IMR-90 (cell line): ENCODE results near the gene GPC6. TPM values are rescaled to one million over a fixed set of nuclear protein-coding genes. Genes with fewer than 3 reads are reported as not detected.

Experiments used
- ATAC-seq: fragments of 200-7000 bp; cut with Tn5 transposase; 2 replicates; pipeline ENCODE4 v1.9.1; 2020; ENCODE audit warnings: low read depth, mild to moderate bottlenecking, moderate library complexity
- BruUV-seq: library from RNA; stranded (reverse); fragments of 400-500 nt; replicated peaks from 2 replicates; lab custom pipeline; 2021; lab: Mats Ljungman, UMichigan
- CTCF ChIA-PET: fragments of 300-600 bp; formaldehyde crosslinking; extraction: SDS; loops from one replicate; lab custom pipeline; 2021; ENCODE audit warnings: antibody characterized with exemption; lab: Yijun Ruan, JAX
- POLR2A ChIA-PET: fragments of 300-600 bp; sonication (Branson Sonifier 250); formaldehyde crosslinking; loops from one replicate; lab custom pipeline; 2022; ENCODE audit warnings: antibody characterized with exemption; ENCODE audit not compliant: unreplicated experiment; lab: Charles Lee
- DNase-seq: peaks from one replicate; pipeline ENCODE4 v3.0.0; 2013
- H2AFZ ChIP-seq: replicated peaks from 2 replicates; pipeline ENCODE3; 2013; ENCODE audit warnings: low read length, mild to moderate bottlenecking; ENCODE audit not compliant: poor library complexity
- H2AK5ac ChIP-seq: 2 replicates; pipeline ENCODE4 v1.6.1; 2013; ENCODE audit warnings: low read depth, low read length, inconsistent platforms
- H2AK9ac ChIP-seq: replicated peaks from 2 replicates; pipeline ENCODE3; 2013; ENCODE audit warnings: mild to moderate bottlenecking, low read depth, low read length, moderate library complexity; ENCODE audit not compliant: poor library complexity
- H2BK120ac ChIP-seq: 2 replicates; pipeline ENCODE4 v1.6.1; 2013; ENCODE audit warnings: low read depth, low read length, inconsistent platforms
- H2BK15ac ChIP-seq: 3 replicates; pipeline ENCODE4 v1.6.1; 2013; ENCODE audit warnings: low read depth, low read length, inconsistent platforms
- H2BK20ac ChIP-seq: 2 replicates; pipeline ENCODE4 v1.6.1; 2013; ENCODE audit warnings: low read depth, mild to moderate bottlenecking, inconsistent platforms, low read length, moderate library complexity
- H2BK5ac ChIP-seq: 2 replicates; pipeline ENCODE4 v1.6.1; 2013; ENCODE audit warnings: mild to moderate bottlenecking, low read depth, low read length, inconsistent platforms; ENCODE audit not compliant: poor library complexity, severe bottlenecking
- H3K14ac ChIP-seq: replicated peaks from 2 replicates; pipeline ENCODE4 v1.6.1; 2013; ENCODE audit warnings: low read depth, low read length, inconsistent platforms
- H3K18ac ChIP-seq: 2 replicates; pipeline ENCODE4 v1.6.1; 2013; ENCODE audit warnings: low read depth, low read length, control low read depth
- H3K23ac ChIP-seq: 2 replicates; pipeline ENCODE4 v1.6.1; 2013; ENCODE audit warnings: low read depth, low read length, inconsistent platforms
- H3K27ac ChIP-seq: 2 replicates; pipeline ENCODE4 v1.5.1; 2013; ENCODE audit warnings: mild to moderate bottlenecking, control low read depth, low read length; ENCODE audit not compliant: insufficient read depth
- H3K27me3 ChIP-seq: 2 replicates; pipeline ENCODE4 v1.6.1; 2013; ENCODE audit warnings: low read length; ENCODE audit not compliant: control insufficient read depth, insufficient read depth
- H3K36me3 ChIP-seq: 2 replicates; pipeline ENCODE4 v1.6.1; 2013; ENCODE audit warnings: low read length, mixed read lengths; ENCODE audit not compliant: control insufficient read depth, insufficient read depth
- H3K4ac ChIP-seq: 2 replicates; pipeline ENCODE4 v1.6.1; 2013; ENCODE audit warnings: low read depth, low read length, inconsistent platforms
- H3K4me1 ChIP-seq: 2 replicates; pipeline ENCODE4 v1.6.1; 2013; ENCODE audit warnings: low read length, mixed read lengths; ENCODE audit not compliant: control insufficient read depth, insufficient read depth
- H3K4me2 ChIP-seq: 2 replicates; pipeline ENCODE4 v1.6.1; 2013; ENCODE audit warnings: low read depth, mild to moderate bottlenecking, control low read depth, low read length, moderate library complexity
- H3K4me3 ChIP-seq: 2 replicates; pipeline ENCODE4 v1.5.1; 2013; ENCODE audit warnings: low read depth, mild to moderate bottlenecking, control low read depth, low read length, moderate library complexity; ENCODE audit not compliant: insufficient read depth
- H3K56ac ChIP-seq: 2 replicates; pipeline ENCODE4 v1.6.1; 2013; ENCODE audit warnings: low read length, inconsistent platforms; ENCODE audit not compliant: insufficient read depth; ENCODE audit errors: extremely low read depth
- H3K79me1 ChIP-seq, 2 experiments: 2 replicates each; pipeline ENCODE4 v1.6.1; 2013; ENCODE audit warnings: low read length in 2 of 2, inconsistent platforms in 1 of 2, low read depth in 1 of 2
- H3K9ac ChIP-seq: 2 replicates; pipeline ENCODE4 v1.6.1; 2013; ENCODE audit warnings: low read depth, low read length, control low read depth
- H3K9me1 ChIP-seq: 2 replicates; pipeline ENCODE4 v1.6.1; 2013; ENCODE audit warnings: low read length, inconsistent platforms; ENCODE audit not compliant: insufficient read depth
- H3K9me3 ChIP-seq: 2 replicates; pipeline ENCODE4 v1.6.1; 2013; ENCODE audit warnings: low read length; ENCODE audit not compliant: control insufficient read depth, insufficient read depth
- H4K20me1 ChIP-seq: 2 replicates; pipeline ENCODE4 v1.6.1; 2013; ENCODE audit warnings: low read length, inconsistent platforms; ENCODE audit not compliant: insufficient read depth
- H4K5ac ChIP-seq: 2 replicates; pipeline ENCODE4 v1.6.1; 2013; ENCODE audit warnings: mild to moderate bottlenecking, low read depth, low read length, control low read depth
- H4K8ac ChIP-seq, 2 experiments: 2 replicates each; pipeline ENCODE4 v1.6.1; 2013; ENCODE audit warnings: low read depth in 2 of 2, low read length in 2 of 2, control low read depth in 1 of 2, inconsistent platforms in 1 of 2
- H4K91ac ChIP-seq: 2 replicates; pipeline ENCODE4 v1.6.1; 2013; ENCODE audit warnings: low read depth, low read length, inconsistent platforms; ENCODE audit not compliant: insufficient read depth
- CEBPB ChIP-seq: IDR thresholded peaks from 2 replicates; pipeline ENCODE4 v1.6.1; 2012; ENCODE audit warnings: low read depth, low read length, improper control_type of control experiment
- FOS ChIP-seq: fragments of 150-350 bp; IDR thresholded peaks from 2 replicates; pipeline ENCODE4 v1.6.1; 2016; ENCODE audit warnings: low read depth, low read length
- MAZ ChIP-seq: IDR thresholded peaks from 2 replicates; pipeline ENCODE4 v1.6.1; 2012; ENCODE audit warnings: low read depth, mild to moderate bottlenecking, low read length, improper control_type of control experiment, moderate library complexity, borderline replicate concordance
- POLR2A ChIP-seq: IDR thresholded peaks from 2 replicates; pipeline ENCODE4 v1.6.1; 2012; ENCODE audit warnings: mild to moderate bottlenecking, low read depth, low read length
- RCOR1 ChIP-seq: IDR thresholded peaks from 2 replicates; pipeline ENCODE4 v1.6.1; 2012; ENCODE audit warnings: mild to moderate bottlenecking, low read length, improper control_type of control experiment; ENCODE audit not compliant: insufficient replicate concordance
- RFX5 ChIP-seq: IDR thresholded peaks from 2 replicates; pipeline ENCODE4 v1.8.0; 2012; ENCODE audit warnings: low read depth, mild to moderate bottlenecking, low read length, moderate library complexity
- USF2 ChIP-seq: fragments of 150-350 bp; IDR thresholded peaks from 2 replicates; pipeline ENCODE4 v1.6.1; 2017; ENCODE audit warnings: mild to moderate bottlenecking, antibody characterized with exemption, low read length, low read depth
- WGBS, 2 experiments: methylation state at CpG; one replicate each; pipeline versions ENCODE4 v1.1.5 to v1.1.7; 2013; ENCODE audit warnings: missing lambda C conversion rate in 2 of 2; ENCODE audit not compliant: insufficient read length in 1 of 2; ENCODE audit errors: extremely low coverage in 2 of 2; 5-methylcytosine and 5-hydroxymethylcytosine counted together
- dilution Hi-C: fragments of 300-500 bp; cut with HindIII; formaldehyde crosslinking; loops from one replicate; pipeline ENCODE4 v1.14.3; 2018; ENCODE audit warnings: low sequenced_read_pairs; ENCODE audit not compliant: unreplicated experiment
- in situ Hi-C: fragments of 300-500 bp; cut with MboI; formaldehyde crosslinking; loops from 3 replicates; pipeline ENCODE4 v1.14.3; 2019; ENCODE audit warnings: low sequenced_read_pairs, inconsistent platforms, mixed read lengths
- intact Hi-C: fragments of 100-400 bp; cut with micrococcal nuclease; formaldehyde crosslinking; loops from 2 replicates; pipeline ENCODE4 v1.10.0; 2022
- polyA plus RNA-seq, 3 experiments: library from polyadenylated mRNA; depleted of rRNA; stranded (reverse); fragments of >200 nt; gene quantifications; 2 replicates each; pipeline ENCODE4 v1.2.3, GENCODE V29; 2012; ENCODE audit warnings: low replicate concordance in 1 of 3
- total RNA-seq: library from RNA; depleted of rRNA; stranded (reverse); fragments of >200 nt; gene quantifications from 2 replicates; pipeline ENCODE4 v1.2.3, GENCODE V29; 2012

GPC6 gene
- total and polyA plus RNA-seq, 2 of the 4 experiments (the other 2 are of a cell fraction): 14.9 to 39.4 TPM

GRCh38 chr13:93549326-93550005, 322.9 kb downstream of the GPC6 start:
- H3K4ac ChIP-seq: 0 out of 2 replicates have a peak overlapping the region, but pooled peaks have one; percentile 33
- H4K5ac ChIP-seq: no peak overlapping the region
- no peak overlapping the region for H2AFZ ChIP-seq
- no peaks in the 10 kb centered on the region for H3K4me1 ChIP-seq
- H2AK9ac ChIP-seq: no peak overlapping the region
- H3K79me1 ChIP-seq: no peaks in the 10 kb centered on the region; a peak in 1 of 4 replicates
- no peak overlapping the region for H2BK20ac ChIP-seq
- no peak overlapping the region for H2BK5ac ChIP-seq
- WGBS, 2 experiments: no CpG with 5 or more reads among the region's 4 CpGs
- CTCF ChIA-PET: no interaction called here
- intact Hi-C loops (no loop called here), in situ Hi-C loops (no loop called here), dilution Hi-C loops (no loop called here)
- H2BK15ac ChIP-seq: no peak overlapping the region
- H4K8ac ChIP-seq: no peak overlapping the region
- no peak overlapping the region for H3K27ac ChIP-seq
- H2BK120ac ChIP-seq: no peak overlapping the region
- no peak overlapping the region for H3K56ac ChIP-seq
- H2AK5ac ChIP-seq: no peak overlapping the region
- no TSS peak for BruUV-seq
- H3K18ac ChIP-seq: no peak overlapping the region
- H3K9me3 ChIP-seq: no peaks in the 10 kb centered on the region
- no peak for TF ChIP-seq RFX5
- TF ChIP-seq POLR2A: no peak
- no peak for TF ChIP-seq MAZ
- no peak for TF ChIP-seq FOS
- TF ChIP-seq USF2: no peak
- TF ChIP-seq CEBPB: no peak
- TF ChIP-seq RCOR1: no peak
- DNase-seq (no peak), ATAC-seq (no peak)
- H3K4me3 ChIP-seq: no peak overlapping the region
- no peaks in the 10 kb centered on the region for H4K20me1 ChIP-seq
- no peak overlapping the region for H3K9ac ChIP-seq
- H3K9me1 ChIP-seq: no peaks in the 10 kb centered on the region
- H3K27me3 ChIP-seq: no peaks in the 10 kb centered on the region
- POLR2A ChIA-PET: no interaction called here
- H3K4me2 ChIP-seq: no peak overlapping the region
- no peak overlapping the region for H3K23ac ChIP-seq
- H3K36me3 ChIP-seq: no peaks in the 10 kb centered on the region
- no peak overlapping the region for H3K14ac ChIP-seq
- no peak overlapping the region for H4K91ac ChIP-seq
